Measurements from ENCODE around the gene TRAIP. TPM values are rescaled to one million over a fixed set of nuclear protein-coding genes. Genes with fewer than 3 reads are reported as not detected.
"Not testable (repeated sequence)": the region's sequence is repeated elsewhere in the genome, so short reads cannot be mapped to it uniquely, and the experiment has no call there.

The TRAIP gene
- total RNA-seq, 1 donor from 2014 or later: 2.0 TPM

DNA sequence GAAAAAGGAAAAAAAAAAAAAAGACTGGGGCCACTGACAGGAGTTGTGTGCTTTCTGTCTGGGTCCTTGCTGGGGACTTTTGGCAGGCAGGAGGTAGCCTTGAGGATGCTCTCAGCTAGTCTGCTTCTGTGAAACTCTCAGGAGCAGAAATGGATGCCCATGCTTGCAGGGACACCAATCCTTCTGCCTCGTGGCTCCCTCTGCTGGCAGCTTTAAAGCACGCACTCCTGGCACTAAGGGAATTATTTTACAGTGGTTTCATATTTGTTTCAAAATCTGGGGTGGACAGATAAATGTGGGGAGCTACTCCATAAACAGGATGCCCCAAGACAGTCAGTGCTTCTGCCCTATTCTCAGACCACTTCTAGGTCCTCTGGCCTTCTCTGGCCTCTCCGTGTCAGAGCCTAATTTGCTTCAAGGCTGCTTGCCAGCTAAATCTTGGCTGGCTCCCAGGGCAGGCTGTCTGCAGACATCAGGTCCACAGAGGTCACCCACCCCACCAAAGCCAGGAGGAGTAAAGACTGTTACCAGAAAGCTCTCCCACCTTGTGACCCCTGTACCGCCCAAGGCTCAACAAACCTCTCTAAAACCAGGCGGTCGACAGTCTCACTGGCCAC, 17.1 kb downstream of the TRAIP start:
- DNase-seq (ENCODE audit: low spot score in 2 of 2) (peak in 1 of 2 donors; percentile 68), FAIRE-seq (no peak)

DNA sequence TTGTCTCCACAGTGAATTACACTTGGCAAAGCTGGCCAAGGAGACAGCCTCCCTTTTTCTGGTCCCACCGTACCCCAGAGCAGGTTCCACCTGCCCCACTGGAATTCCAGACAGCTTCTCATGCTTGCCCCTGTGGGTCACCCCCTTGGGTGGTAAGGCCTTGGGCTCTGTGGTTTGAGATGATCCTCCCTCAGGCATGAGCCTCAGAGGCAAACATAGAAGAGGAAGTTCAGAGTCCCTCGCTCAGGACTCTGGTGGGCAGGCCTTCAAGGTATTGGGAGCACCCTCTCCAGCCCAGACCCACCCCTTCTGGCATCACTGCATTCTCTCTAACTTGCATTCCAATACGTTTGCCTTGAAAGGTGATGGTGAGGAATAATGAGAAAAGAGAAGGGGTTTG, 25.0 kb downstream of the TRAIP start:
- FAIRE-seq (no peak), DNase-seq (ENCODE audit: low spot score in 2 of 2) (no peak)

DNA sequence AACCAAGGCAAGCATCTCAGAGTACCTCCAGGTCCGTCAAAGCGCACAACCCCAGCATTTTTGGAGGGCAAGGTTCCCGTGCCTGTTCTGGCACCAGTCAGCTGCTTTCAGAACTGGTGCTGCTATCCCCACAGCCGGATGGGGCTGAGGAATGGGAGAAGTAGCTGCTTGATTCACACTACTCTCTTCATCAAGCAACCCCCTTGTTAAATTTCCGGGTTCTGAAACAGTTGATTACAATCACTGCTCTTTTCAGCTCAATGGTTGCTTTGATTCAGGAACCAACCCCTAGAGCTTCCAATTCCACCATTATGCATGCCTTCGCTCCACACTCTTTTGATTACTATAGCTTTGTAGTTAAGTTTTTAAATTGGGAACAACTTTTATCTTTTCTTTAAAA, 30.3 kb downstream of the TRAIP start:
- DNase-seq (ENCODE audit: low spot score in 2 of 2) (no peak), FAIRE-seq (no peak)

DNA sequence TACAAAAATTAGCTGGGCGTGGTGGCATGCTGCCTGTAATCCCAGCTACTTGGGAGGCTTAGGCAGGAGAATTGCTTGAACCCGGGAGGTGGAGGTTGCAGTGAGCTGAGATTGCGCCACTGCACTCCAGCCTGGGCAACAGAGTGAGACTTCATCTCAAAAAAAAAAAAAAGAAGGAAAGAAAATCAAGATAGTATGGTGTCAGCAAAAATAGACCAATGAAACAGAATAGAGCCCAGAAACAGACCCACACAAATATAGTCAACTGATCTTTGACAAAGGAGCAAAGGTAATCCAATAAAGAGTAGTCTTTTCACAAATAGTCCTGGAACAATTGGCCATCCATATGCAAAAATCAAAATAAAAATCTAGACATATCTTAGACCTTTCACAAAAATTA, 33.2 kb downstream of the TRAIP start:
- not testable (repeated sequence) for DNase-seq (ENCODE audit: low spot score in 2 of 2); FAIRE-seq

DNA sequence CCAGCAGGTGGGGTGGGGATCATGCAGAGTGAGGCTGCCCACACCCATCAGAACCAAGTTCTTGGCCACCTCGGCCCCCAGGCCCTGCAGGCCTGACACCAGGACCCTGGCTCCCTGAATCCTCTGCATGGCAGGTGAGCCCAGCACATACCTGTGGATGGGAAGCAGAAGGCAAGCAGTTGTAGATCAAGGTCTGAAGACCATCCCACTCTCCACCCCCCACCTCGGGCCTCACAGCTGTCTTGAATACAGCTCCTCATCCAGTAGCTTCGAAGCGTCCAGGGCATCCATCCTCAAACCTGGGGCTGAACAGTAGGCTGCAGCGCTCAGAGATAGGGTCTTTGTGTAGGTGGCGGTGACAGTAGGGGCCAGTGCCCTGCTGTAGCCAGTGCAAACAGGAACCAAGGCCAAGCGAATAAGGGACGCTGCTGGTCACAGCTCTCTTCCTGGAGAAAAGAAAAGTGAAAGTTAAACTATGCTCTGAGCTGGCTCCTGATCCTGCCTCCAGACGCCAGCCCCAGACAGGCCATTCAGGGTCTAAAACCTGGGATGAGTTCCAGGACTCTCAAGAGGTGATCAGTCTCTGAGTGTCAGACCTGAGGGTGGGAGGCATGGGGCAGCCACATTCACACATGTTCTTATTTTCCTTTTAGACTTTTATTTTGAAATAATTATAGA, 42.7 kb downstream of the TRAIP start, which contains the start of gene UBA7:
Gene UBA7 (minus strand): TSS at position 457 of the 678 bp plus-strand sequence. CDS start 166 bp downstream, at position 291.
- peak in 1 of 2 donors; percentile 67 for DNase-seq (ENCODE audit: low spot score in 2 of 2)
- FAIRE-seq: no peak

DNA sequence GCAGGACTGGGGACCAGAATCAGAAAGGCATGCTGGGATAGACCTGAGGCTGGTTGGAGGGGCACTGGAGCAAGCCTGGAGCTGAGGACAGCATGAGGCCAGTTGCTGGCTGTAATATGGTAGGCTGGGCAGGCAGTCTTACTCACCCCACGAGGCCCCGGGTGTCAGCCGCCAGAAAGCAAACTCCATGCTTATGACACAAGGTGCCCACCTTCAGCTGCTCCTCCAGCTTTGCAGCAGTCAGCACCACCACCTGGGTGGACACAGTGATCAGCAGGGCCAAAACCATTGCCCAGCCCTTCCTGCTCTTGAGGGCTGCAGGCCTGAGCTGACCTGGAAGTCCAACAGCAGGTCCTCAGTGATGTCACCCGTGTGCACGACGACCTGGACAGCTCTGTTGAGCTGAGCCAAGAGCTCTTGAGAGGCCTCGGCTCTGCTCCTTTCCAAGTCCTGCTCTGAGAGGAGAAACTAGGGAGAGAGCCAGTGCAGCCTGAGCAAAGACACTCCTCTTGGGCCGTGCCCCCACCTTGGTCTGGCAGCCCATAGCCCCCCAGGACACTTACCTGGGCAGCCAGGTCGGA, 43.4 kb downstream of the TRAIP start:
- FAIRE-seq (no peak), DNase-seq (ENCODE audit: low spot score in 2 of 2) (no peak)

DNA sequence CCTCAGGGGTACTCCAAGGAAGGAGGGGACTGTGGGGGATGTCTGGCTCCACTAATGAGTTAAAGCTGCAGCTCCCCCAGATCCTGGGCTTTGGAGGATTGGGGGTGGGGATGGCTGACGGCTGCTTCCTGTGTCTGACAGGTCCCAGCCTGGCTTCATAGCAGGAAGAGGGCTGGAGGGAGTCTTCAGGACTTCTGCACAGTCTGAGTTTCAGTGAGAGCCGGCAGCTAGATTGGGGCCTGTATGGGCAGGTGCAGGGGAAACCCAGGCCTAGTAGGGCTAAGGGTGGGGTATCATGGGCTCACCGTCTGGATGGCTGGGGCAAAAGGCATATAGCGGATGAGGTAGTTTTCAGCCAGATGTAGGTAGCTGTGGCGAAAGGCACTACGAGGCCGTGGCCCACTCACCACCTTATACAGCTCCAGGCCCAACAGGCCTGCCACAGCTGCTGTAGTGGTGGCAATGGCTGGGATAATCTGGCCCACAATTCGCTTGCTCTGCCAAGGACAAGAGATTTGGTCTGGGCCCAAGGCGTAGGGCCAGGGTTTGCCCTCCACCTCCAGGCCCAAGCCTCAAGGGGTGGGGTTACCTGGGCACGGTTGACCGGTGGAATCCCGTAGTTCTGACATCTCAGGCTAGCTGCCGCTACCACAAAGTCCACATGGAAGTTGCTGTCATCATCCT, 48.8 kb downstream of the TRAIP start:
- FAIRE-seq: no peak
- no peak for DNase-seq (ENCODE audit: low spot score in 2 of 2)

DNA sequence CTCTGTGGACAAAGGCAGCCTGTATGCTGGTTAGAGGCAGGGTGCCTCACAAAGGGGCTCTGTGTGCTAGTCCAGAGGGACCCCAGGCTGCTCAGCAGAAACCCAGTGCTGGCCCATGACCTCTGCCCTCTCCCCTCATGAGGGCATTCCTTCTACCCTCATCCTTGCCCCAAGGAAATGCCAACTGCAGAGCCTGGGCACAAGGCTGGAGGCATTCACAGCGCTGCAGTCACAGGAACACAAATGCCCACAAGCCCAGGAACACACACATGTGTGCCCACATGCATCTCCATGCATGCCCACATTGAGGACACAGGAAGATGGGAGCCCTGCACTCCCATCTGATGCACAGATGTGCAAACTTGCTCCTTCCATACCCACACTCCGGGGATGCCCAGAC, 49.5 kb downstream of the TRAIP start:
- DNase-seq (ENCODE audit: low spot score in 2 of 2) (no peak), FAIRE-seq (no peak)

DNA sequence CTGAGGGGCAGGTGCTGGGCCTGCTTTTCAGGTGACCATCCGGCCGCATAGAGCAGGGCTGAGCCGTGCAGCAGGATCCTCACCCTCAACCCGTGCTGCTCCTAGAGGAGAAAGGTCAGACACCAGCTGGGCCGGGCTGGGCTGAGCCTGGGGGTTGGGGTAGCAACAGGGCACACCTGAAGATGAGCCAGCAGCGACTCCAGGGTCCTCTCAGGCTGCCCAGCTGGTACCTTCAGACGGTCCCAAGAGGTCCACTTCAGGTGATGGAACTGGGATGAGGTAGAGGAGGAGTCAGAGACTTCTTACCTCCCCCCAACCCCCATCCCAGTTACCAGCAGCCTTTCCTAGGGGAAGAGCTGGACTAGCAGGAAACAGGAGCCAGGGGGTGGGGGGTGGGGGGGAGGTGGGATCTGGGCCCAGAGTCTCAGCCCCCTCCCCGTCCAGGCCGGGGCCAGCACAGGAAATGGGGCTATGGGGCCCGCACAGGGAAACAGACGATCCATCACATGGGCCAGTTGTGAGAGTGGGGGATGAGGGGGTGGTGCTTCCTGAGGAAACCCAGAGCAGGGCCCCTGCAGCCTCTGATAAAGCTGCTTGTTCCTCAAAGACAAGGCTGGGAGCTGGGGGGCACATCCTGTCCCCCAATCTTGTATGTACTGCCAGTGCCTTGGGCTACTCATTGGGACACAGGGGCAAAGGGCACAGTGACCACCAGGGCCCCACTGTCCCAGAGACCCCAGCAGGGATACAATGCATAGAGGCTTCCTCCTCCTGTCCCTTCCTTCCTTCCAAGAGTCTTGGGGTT, 50.3 kb downstream of the TRAIP start:
- DNase-seq (ENCODE audit: low spot score in 2 of 2): no peak
- no peak for FAIRE-seq

DNA sequence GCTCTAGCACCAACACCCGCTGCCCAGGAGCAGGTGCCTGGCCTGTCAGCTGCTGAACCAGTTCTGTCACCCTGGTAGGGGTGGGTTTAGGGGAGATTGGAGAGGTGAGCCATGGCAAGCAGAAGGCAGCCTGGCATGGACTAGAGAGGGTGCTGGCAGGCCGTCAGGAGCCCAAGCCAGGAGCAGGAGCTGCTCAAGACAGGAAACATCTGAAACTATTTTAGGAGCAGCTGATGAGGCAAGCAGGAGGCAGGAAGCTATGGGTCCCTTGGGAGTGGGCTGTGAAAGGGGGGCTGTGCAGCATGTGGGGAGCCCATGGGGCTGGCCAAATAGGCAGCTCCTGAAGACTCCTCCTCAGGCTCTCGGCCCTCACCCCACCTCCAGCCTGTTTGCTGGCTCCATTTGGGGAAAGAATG, 51.0 kb downstream of the TRAIP start:
- FAIRE-seq (no peak), DNase-seq (ENCODE audit: low spot score in 2 of 2) (peak in 1 of 2 donors; percentile 48)

DNA sequence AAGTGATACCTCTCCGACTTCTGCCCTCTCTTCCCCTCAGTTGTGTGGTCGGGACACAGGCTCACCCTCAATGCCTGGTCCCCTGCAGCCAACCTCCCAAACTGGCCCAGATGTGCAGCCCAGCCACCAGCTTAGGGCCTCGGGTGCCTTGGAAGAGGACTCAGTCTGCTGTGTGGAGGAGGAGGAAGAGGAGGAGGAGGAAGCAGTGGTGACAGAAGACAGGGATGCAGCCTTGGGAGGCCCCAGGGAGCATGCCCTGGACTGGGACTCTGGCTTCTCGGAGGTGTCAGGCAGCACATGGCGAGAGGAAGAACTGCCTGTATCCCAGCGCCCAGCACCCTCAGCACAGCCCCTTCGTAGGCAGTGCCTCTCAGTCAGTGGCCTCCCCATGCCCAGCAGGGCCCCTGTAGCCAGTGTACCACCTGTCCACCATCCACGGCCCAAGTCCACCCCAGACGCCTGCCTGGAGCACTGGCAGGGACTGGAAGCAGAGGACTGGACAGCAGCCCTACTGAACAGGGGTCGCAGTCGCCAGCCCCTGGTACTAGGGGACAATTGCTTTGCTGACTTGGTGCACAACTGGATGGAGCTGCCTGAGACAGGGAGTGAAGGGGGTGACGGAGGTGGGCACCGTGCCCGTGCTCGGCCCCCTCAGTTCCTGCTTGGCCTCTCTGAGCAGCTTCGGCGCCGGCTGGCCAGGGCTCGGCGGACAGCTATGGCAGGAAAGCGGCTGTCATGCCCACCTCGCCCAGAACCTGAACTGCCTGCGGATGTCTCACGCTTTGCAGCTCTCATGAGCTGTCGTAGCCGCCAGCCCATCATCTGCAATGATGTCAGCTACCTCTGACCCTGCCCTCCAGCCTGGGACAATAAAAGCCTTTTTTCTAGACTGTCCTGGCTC, 52.0 kb downstream of the TRAIP start:
- DNase-seq (ENCODE audit: low spot score in 2 of 2) (no peak), FAIRE-seq (no peak)

DNA sequence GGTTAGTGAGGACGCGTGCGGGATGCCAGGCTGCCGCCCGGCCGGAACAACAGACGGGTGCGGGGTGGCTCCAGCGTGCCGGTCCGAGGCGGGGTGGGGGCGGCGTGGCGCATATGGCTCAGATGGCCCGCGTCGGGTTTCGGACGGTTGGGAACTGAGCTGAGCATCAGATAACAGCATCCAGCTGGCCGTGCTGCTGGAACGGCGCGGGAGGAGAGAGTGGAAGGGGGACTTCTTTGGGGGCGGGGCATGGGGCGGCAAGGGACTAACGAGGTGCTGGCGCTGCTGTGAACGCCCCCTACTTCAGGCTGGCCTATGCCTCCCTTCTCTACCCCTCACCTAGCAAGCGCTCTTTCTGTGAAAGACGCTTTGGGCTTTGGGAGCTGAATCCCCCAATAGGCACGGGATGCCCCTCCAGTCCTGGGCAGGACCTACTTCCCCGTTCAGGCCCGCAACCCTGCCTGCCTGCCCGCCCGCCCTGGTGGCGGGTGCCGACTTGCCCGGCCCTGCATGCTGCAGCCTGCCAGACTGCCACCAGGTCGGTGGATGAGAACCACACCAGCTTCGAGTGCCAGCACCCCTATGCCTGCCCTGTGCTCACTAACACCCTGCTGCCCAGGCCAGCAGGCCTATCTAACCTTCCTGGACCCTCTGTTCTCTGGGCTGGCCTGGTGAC, 52.8 kb downstream of the TRAIP start:
- peak in 1 of 2 donors; percentile 45 for DNase-seq (ENCODE audit: low spot score in 2 of 2)

DNA sequence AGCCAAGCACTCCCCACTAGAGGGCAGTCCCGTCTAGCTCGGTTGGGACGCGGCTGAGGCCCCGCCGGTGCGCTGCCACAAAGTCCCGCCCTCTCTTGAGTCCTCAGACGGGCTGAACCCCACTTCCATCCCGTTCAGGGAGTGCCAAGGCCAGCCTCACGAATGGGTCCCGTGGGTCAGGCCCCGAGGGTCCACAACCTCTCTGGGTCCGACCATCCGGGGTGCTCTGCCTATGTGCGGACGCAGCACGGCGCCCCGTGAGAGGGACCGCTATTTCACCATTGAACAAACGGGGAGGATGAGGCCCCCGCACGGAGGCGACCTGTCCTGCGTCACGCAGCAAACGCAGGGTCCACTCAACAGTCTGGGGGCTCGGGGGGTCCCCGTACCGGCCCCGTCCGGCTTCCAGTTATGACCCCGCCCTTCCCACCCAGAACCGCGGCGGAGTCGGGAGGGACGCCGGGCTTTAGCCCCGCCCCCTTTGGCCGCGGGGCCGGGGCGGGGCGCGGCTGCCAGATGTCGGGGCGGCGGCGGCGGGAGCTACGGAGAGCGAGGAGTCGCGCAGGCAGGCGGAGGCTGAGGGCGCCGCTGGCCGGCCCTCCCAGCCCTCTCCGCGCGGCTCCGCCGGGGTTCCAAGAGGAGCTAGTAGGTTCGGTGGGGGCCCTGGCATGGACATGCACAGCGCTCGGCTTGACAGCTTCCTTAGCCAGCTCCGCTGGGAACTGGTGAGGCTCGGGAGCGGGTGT, 53.5 kb downstream of the TRAIP start, which contains the start of gene INKA1:
Gene INKA1 (plus strand): TSS at position 543 of the 746 bp plus-strand sequence. CDS start 132 bp downstream, at position 675.
- FAIRE-seq: no peak

More for the DNA sequence above, 52.8 kb downstream of the TRAIP start:
- no peak for FAIRE-seq

DNA sequence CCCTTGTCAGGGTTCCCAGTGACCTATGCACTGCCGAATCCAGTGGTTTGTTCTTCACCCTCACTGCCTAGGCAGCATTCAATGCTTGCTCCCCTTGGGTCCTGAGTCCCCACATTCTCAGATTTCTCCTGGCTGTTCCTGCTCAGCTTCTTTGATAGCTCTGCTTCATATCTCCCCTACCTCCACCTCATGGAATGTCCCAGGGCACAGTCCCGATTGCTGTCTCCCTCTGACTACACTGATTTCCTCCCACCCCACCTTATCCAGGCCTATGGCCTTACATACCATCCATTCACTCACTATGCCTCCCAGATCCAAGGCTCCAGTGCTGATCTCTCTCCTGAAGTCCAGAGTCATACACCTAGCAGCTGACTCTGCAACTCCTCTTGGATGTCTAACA, 55.2 kb downstream of the TRAIP start:
- FAIRE-seq (no peak), DNase-seq (ENCODE audit: low spot score in 2 of 2) (no peak)

More for the DNA sequence above, 53.5 kb downstream of the TRAIP start, which contains the start of gene INKA1:
- DNase-seq (ENCODE audit: low spot score in 2 of 2): peak; percentile 84 to 91

DNA sequence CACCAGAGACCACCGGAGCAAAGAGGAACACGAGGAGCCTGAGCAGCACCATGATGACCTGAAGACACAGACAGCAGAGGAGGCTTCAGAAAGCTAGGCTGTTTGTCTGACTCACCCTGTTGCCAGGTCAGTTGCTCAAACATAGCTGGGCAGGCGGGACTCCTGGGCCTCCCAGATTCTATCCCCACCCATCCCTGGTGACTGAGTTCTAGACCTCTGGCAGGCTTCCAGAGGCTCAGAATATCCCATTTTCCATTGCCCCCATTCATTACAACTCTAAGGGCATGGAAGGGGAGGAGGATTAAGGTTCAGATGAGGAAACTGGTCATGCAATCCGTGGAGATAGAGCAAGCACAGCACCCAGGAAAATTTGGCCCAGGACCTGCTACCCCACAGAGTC, 56.6 kb downstream of the TRAIP start, which contains the start of gene CDHR4:
Gene CDHR4 (minus strand): TSS at position 113 of the 400 bp plus-strand sequence. CDS start 61 bp downstream, at position 52.
- DNase-seq (ENCODE audit: low spot score in 2 of 2) (no peak), FAIRE-seq (no peak)

DNA sequence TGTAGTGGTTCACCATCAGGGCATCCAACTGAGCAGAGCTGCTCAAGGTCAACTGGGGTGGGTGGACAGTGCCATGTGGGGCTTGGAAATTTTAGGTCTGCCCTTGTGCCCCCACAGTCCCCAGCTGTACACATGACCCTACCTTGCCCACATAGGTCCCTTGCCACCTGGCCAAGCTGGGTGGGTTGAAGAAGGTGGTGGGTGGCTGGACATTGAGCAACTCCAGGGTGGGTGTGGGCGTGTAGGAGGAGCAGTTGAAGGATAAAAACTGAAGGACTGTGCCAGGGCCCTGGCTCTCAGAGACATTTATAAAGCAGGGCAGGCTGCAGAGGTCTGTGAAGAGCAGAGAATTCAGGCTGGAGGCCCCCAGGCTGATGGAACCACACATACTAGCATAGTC, 57.3 kb downstream of the TRAIP start:
- DNase-seq (ENCODE audit: low spot score in 2 of 2): no peak
- no peak for FAIRE-seq

All from frontal cortex (tissue), 4 donors.